HEK293 (cell line): ENCODE results near the gene DENND1A.

ENCODE experiments used
- ZBTB21 ChIP-seq: fragments of 450-650 bp; formaldehyde crosslinking; IDR thresholded peaks from 2 replicates; pipeline ENCODE4 v1.5.1; 2017; ENCODE audit warnings: missing biosample characterization, missing genetic modification characterization
- ZBTB7A ChIP-seq: fragments of 450-650 bp; formaldehyde crosslinking; IDR thresholded peaks from 2 replicates; pipeline ENCODE4 v1.5.1; 2016; ENCODE audit warnings: low read depth, missing biosample characterization, missing genetic modification characterization
- ZNF571 ChIP-seq: fragments of 450-650 bp; formaldehyde crosslinking; IDR thresholded peaks from 2 replicates; pipeline ENCODE4 v1.5.0; 2017; ENCODE audit warnings: missing biosample characterization, missing genetic modification characterization

GRCh38 chr9:123423311-123423640 is 506.6 kb downstream of the DENND1A start:
- TF ChIP-seq ZBTB21 (no peak), ZBTB7A (tag by site-specific recombination) (no peak), ZNF571 (tag by site-specific recombination) (no peak)
